ENCODE results near the gene SKP1. TPM values are rescaled to one million over a fixed set of nuclear protein-coding genes. Genes with fewer than 3 reads are reported as not detected.

SKP1 gene
- total and polyA plus RNA-seq, 10 of the 15 experiments (the other 5 are each of a cell fraction or from before 2014, with no cell fraction given) = 100 to 1,686 (median 519) TPM

DNA sequence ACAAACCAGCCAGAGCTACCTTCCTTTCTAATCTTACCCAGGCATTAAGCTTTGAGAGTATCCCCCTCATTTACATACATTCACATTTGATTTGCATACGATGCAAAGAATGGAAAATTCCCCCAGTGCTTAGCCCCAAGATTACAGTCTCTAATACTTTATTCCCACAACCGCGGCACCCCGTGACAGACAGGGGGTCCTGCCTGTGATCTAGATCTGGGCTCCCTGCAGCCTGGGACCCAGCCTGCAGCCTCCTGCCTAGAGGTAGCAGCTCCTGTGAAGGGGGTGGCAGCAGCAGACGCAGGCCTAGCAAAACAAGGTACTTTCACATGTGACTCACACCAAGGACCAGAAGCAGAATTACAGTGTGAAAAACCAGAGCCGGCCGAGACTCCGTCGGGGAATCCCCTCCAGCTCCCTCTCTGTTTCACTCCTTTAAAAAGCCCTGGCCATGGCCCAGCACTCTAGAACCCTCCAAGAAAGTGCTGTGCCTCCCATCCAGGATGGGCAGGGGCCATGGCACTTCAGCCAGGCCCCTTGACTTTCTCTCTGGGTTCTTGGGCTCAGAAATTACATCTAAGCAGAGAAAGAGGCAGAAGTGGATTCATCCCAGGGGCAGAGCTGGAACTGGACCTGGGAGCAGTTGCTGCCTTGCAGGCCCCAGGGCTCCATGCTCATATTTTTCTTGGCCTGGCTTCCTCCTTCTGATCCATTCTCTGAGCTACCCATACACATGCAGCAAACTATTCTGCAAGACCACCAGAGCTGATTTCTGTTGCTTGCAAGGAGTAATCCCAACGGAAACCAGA lies 76.3 kb downstream of the SKP1 start (continued):
- no peak for TF ChIP-seq ZNF207 (IDR thresholded peaks at IDR 0.05; ENCODE audit: borderline replicate concordance)
- no peak for TF ChIP-seq RB1 (IDR thresholded peaks at IDR 0.05; ENCODE audit: borderline replicate concordance)
- peak; percentile 91 to 92 for TF ChIP-seq BHLHE40 (IDR thresholded peaks at IDR 0.05; ENCODE audit: borderline replicate concordance in 1 of 2, low read depth in 2 of 2, low read length in 1 of 2)
- TF ChIP-seq SMARCA5 (IDR thresholded peaks at IDR 0.05) = 0 out of 2 replicates have a peak, but pooled peaks have one; percentile 12
- TF ChIP-seq MTA2 (IDR thresholded peaks at IDR 0.05; ENCODE audit: low read depth) = peak; percentile 71
- peak; percentile 72; the same call in 1 of the 2 replicates for TF ChIP-seq CHD2 (IDR thresholded peaks at IDR 0.05; ENCODE audit: borderline replicate concordance, low read depth, low read length)
- peak; percentile 49; the same call in 1 of the 2 replicates for TF ChIP-seq JUND (IDR thresholded peaks at IDR 0.05; ENCODE audit: low read depth, low read length)
- no peak for TF ChIP-seq BMI1 (IDR thresholded peaks at IDR 0.05; ENCODE audit: borderline replicate concordance)
- TF ChIP-seq BCL11A (IDR thresholded peaks at IDR 0.05; ENCODE audit: low read depth, low read length) = peak; percentile 44
- TF ChIP-seq IRF4 (IDR thresholded peaks at IDR 0.05; ENCODE audit: low read depth, low read length) = peak; percentile 38; the same call in 1 of the 2 replicates
- no peak for TF ChIP-seq BRCA1 (IDR thresholded peaks at IDR 0.05; ENCODE audit: low read depth, low read length)
- peak; percentile 80 to 85 for TF ChIP-seq EP300 (IDR thresholded peaks at IDR 0.05; ENCODE audit: borderline replicate concordance in 1 of 2, control insufficient read depth in 1 of 2, low read depth in 2 of 2, low read length in 2 of 2)
- TF ChIP-seq TAF1 (IDR thresholded peaks at IDR 0.05; ENCODE audit: borderline replicate concordance, low read depth, low read length) = 0 out of 2 replicates have a peak, but pooled peaks have one; percentile 28
- TF ChIP-seq POLR2A (IDR thresholded peaks at IDR 0.05; ENCODE audit: low read depth, low read length) = peak; percentile 70
- no peak for TF ChIP-seq SUPT20H (IDR thresholded peaks at IDR 0.05; ENCODE audit: borderline replicate concordance, control insufficient read depth, low read depth, low read length)
- TF ChIP-seq ZNF622 (IDR thresholded peaks at IDR 0.05) = no peak
- peak; percentile 76; the same call in 1 of the 2 replicates for TF ChIP-seq PAX5 (IDR thresholded peaks at IDR 0.05; ENCODE audit: borderline replicate concordance, low read depth, low read length)
- TF ChIP-seq, protein P1, sequence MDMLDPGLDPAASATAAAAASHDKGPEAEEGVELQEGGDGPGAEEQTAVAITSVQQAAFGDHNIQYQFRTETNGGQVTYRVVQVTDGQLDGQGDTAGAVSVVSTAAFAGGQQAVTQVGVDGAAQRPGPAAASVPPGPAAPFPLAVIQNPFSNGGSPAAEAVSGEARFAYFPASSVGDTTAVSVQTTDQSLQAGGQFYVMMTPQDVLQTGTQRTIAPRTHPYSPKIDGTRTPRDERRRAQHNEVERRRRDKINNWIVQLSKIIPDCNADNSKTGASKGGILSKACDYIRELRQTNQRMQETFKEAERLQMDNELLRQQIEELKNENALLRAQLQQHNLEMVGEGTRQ (IDR thresholded peaks at IDR 0.05; ENCODE audit: borderline replicate concordance, low read depth, low read length) = peak; percentile 35; the same call in 1 of the 2 replicates
- TF ChIP-seq STAT1 (conservative IDR thresholded peaks at IDR 0.05) = no peak
- no peak for TF ChIP-seq SIX5 (IDR thresholded peaks at IDR 0.05; ENCODE audit: low read depth, low read length, severe bottlenecking)
- no peak for TF ChIP-seq CREB1 (IDR thresholded peaks at IDR 0.05; ENCODE audit: low read depth)
- TF ChIP-seq EED (IDR thresholded peaks at IDR 0.05; ENCODE audit: low read depth) = peak; percentile 78
- TF ChIP-seq, protein P2, sequence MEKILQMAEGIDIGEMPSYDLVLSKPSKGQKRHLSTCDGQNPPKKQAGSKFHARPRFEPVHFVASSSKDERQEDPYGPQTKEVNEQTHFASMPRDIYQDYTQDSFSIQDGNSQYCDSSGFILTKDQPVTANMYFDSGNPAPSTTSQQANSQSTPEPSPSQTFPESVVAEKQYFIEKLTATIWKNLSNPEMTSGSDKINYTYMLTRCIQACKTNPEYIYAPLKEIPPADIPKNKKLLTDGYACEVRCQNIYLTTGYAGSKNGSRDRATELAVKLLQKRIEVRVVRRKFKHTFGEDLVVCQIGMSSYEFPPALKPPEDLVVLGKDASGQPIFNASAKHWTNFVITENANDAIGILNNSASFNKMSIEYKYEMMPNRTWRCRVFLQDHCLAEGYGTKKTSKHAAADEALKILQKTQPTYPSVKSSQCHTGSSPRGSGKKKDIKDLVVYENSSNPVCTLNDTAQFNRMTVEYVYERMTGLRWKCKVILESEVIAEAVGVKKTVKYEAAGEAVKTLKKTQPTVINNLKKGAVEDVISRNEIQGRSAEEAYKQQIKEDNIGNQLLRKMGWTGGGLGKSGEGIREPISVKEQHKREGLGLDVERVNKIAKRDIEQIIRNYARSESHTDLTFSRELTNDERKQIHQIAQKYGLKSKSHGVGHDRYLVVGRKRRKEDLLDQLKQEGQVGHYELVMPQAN (conservative IDR thresholded peaks at IDR 0.05) = no peak
- TF ChIP-seq, protein P3, sequence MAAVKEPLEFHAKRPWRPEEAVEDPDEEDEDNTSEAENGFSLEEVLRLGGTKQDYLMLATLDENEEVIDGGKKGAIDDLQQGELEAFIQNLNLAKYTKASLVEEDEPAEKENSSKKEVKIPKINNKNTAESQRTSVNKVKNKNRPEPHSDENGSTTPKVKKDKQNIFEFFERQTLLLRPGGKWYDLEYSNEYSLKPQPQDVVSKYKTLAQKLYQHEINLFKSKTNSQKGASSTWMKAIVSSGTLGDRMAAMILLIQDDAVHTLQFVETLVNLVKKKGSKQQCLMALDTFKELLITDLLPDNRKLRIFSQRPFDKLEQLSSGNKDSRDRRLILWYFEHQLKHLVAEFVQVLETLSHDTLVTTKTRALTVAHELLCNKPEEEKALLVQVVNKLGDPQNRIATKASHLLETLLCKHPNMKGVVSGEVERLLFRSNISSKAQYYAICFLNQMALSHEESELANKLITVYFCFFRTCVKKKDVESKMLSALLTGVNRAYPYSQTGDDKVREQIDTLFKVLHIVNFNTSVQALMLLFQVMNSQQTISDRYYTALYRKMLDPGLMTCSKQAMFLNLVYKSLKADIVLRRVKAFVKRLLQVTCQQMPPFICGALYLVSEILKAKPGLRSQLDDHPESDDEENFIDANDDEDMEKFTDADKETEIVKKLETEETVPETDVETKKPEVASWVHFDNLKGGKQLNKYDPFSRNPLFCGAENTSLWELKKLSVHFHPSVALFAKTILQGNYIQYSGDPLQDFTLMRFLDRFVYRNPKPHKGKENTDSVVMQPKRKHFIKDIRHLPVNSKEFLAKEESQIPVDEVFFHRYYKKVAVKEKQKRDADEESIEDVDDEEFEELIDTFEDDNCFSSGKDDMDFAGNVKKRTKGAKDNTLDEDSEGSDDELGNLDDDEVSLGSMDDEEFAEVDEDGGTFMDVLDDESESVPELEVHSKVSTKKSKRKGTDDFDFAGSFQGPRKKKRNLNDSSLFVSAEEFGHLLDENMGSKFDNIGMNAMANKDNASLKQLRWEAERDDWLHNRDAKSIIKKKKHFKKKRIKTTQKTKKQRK (IDR thresholded peaks at IDR 0.05; ENCODE audit: low read depth, low read length) = no peak
- peak; percentile 64 for TF ChIP-seq JUNB (IDR thresholded peaks at IDR 0.05)

Measured in GM12878 (cell line).